GM19193 (cell line): ENCODE results near the gene PLEKHG3.

Experiments used
- POLR2A ChIP-seq: IDR thresholded peaks from 4 replicates; pipeline ENCODE4 v1.6.1; 2011; ENCODE audit not compliant: insufficient read depth, insufficient read length; ENCODE audit errors: extremely low read depth

PLEKHG3 gene

DNA sequence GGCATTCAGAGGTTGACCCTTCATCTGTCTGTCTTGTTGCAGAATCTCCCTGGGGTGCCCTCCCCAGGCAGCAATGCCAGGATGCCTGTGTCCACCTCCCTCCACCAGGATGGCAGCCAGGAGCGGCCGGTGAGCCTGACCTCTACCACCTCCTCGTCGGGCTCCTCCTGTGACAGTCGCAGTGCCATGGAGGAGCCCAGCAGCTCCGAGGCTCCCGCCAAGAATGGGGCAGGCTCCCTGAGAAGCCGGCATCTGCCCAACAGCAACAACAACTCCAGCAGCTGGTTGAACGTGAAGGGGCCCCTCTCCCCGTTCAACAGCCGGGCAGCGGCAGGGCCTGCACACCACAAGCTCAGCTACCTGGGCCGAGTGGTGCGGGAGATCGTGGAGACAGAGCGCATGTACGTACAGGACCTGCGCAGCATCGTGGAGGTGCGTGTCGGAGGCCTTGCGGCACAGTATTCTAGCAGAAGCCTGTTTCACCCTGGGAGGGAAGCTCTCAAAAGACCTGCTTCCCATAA, 23.4 kb downstream of the PLEKHG3 start:
- TF ChIP-seq POLR2A = no peak

DNA sequence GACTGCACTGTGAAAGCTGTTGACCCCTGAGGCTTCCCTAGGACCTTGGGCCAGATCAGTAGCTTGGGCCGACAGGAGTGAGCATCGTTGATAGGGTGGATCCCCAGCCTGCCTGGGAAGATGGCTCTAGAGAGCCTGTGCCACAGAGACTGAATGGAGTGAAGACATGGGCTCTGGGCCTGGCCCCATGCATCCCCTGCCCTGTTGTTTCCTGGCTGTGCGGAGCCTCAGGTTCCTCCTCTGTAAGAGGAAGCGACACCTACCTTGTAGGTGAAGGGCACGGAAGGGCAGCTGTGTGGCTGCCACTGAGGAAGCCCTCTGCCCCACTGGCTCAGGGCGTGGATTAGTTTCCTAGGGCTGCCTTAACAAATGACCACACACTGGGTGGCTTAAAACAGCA, 23.9 kb downstream of the PLEKHG3 start:
- no peak for TF ChIP-seq POLR2A

DNA sequence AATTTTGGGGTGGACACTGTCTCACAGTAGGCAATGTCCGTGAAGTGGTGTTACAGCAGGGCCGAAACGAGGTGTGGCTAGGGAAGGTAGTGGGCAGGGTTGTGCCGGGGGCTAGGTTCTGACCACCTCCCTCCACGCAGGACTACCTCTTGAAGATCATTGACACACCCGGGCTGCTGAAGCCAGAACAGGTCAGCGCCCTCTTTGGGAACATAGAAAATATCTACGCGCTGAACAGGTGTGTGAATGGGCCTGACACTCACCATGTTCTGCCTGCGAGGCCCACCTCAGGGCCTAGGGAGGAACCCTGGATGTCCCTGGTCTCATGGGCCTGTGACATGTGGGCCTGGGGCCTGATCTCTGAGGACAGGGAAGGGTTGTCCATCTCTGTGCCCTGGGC, 24.6 kb downstream of the PLEKHG3 start:
- no peak for TF ChIP-seq POLR2A

DNA sequence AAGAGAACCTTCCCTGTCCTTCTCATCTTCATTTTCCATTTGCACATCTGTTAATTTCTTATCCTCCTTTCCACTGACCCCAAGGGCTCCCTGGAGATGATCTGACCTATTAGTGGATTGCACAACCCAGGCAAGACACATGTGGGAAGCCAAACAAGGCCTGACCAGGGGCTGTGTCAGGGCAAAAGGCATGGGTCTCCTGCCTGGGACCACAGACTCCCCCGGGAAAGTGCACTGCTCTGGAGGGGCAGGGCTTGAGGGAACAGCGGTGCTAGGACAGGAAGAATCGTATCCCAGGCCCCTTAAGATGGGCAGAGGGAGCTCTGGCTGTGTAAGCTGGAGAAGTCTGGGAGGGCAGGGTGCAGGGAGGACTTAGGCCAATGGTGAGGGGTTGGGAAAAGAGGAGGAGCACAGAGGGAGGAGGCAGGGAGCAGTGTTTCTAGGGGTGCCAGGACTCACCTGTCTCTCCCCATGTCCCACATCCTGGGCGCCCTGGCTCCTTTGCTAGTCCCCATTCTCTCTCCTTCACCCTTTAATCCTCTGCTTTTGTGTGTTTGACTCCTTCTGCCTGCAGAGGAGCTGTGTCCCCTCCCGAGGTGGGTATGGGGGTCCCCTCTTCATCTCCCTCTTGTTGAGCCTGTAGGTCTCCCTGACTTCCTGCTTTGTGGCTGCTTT, 25.3 kb downstream of the PLEKHG3 start:
- TF ChIP-seq POLR2A = no peak

DNA sequence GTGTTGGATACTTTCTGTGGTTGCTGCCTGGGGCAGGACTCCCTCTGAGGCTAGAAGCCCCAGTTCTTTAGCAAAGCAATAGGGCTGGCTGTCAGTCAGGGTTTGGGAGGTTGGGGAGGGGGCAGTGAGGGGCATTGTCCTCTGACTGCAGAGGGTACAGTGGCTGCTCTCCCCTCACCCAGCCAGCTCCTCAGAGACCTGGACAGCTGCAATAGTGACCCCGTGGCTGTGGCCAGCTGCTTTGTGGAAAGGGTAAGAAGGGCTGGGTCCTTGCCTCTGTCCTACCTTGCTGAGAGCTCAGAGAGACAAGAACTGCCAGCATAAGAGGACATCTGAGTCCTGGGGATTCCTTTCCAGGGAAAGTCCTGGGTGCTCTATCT, 25.8 kb downstream of the PLEKHG3 start:
- TF ChIP-seq POLR2A = no peak

DNA sequence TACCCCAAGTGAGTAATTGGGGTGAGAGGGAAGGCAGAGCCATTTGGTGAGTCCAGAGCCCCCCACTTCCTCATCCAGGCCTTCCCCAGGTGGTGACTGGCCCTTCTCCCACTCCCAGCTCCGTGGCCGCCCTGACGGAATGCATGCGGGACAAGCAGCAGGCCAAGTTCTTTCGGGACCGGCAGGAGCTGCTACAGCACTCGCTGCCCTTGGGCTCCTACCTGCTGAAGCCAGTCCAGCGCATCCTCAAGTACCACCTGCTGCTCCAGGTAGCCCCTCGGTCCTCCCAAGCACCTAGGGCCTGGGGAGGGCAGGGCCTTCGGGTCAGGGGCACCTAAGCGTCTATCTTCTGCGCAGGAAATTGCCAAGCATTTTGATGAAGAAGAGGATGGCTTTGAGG, 26.5 kb downstream of the PLEKHG3 start:
- TF ChIP-seq POLR2A = no peak

DNA sequence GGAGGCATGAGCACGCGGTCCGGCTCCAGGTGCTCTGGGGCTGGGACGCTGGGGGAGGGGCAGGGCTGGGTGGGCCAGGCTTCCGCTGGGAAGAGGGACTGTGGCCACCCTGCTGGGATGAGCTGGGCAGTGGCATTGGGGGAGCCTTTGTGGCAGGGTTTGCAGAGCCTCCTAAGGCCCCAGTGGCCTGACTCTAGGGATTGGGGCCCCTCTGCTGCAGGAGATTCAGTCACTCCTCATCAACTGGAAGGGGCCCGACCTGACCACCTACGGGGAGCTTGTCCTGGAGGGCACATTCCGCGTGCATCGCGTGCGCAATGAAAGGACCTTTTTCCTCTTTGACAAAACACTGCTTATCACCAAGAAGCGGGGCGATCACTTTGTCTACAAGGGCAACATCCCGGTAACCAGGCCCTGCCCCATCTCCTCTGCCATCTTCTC, 26.9 kb downstream of the PLEKHG3 start:
- TF ChIP-seq POLR2A = no peak

DNA sequence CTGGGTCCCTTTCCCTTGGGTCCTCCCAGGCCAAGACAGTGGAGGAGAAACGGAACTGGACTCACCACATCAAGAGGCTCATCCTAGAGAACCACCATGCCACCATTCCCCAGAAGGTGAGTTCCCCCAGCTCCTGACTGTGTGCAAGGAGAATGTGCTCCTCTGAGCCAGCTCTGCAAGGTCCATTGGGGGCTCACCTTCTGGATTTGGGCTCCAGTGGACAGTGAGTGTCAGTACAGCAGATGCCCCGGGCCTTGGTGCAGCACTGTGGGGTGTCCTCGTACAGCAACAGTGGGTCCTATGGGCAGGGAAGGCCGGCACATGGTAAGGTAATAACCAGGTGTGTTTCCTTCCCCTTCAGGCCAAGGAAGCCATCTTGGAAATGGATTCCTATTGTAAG, 27.8 kb downstream of the PLEKHG3 start:
- TF ChIP-seq POLR2A = no peak

DNA sequence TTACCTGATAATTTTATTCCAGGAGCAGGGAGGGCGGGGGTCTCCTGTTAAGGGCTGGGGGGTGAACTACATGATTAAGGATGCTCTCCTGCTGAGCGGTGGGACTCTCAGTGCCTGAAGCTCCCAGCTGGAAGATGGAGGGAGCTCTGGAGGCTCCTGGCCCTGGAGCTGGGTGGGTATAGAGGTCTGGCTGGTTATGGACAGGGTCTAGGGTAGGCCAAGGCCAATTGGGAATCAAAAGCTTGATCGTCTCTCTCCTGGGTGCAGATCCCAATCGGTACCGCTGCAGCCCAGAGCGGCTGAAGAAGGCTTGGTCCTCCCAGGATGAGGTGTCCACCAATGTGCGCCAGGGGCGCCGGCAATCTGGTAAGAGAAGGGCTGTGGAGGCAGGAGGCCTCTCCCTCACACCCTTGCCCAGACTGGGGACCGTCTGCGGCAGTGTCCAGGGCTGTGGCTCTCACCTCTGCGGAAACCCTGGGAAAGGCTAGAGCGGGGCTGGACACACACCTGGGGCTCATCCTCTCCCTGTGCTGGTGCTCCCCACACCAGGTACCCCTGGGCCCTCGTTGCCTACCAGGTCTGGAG, 28.4 kb downstream of the PLEKHG3 start:
- TF ChIP-seq POLR2A = no peak

DNA sequence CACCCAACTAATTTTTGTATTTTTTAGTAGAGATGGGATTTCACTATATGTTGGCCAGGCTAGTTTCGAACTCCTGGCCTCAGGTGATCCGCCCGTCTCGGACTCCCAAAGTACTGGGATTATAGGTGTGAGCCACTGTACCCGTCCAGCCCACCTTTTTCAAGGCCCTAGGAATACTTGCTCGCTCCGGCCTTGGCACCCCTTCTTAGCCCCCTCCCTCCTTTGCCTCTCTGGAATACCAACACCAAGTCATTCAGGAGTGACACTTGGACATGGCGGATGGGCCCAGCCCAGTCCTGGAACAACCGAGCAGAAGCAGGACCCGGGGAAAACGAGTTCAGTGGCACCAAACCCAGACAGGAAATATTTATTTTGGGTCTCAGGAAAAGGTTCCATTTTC, 29.1 kb downstream of the PLEKHG3 start:
- no peak for TF ChIP-seq POLR2A

DNA sequence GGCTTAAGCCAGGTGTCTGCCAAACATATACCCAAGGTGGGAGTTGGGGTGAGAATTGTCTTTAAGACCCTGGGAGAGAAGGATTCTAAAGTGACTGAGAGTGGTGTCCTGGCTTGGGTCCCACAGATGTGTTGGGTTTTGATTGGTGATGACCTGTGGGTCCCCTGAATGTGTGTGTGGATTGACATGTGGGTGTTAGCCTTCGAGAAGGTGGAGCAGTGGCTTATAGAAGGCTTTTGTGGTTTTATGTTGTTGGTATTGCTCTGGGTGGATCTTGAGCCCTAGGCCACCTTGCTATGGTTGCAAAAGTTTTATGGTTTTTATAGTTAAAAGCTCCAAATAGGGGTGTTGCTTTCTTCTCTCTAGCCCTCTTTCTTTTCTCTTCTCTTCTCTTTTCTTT, 29.7 kb downstream of the PLEKHG3 start:
- no peak for TF ChIP-seq POLR2A

DNA sequence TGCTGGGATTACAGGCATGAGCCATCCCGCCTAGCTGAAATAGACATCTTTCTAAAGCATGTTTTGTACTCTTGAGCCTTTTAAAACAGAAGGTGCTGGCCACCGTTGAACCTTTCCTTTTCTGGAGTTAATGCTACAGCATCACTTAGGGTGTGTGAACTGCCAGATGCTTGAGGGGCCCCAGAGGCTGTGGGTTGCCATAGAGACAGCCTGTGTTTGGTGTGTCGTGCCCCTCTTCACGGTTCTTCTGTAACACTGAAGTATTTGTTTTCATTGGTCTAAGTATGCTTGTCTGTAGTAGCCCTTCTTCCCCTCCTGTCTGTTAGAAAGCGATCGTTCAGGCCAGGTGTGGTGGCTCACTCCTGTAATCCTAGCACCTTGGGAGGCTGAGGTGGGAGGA, 30.8 kb downstream of the PLEKHG3 start:
- no peak for TF ChIP-seq POLR2A

DNA sequence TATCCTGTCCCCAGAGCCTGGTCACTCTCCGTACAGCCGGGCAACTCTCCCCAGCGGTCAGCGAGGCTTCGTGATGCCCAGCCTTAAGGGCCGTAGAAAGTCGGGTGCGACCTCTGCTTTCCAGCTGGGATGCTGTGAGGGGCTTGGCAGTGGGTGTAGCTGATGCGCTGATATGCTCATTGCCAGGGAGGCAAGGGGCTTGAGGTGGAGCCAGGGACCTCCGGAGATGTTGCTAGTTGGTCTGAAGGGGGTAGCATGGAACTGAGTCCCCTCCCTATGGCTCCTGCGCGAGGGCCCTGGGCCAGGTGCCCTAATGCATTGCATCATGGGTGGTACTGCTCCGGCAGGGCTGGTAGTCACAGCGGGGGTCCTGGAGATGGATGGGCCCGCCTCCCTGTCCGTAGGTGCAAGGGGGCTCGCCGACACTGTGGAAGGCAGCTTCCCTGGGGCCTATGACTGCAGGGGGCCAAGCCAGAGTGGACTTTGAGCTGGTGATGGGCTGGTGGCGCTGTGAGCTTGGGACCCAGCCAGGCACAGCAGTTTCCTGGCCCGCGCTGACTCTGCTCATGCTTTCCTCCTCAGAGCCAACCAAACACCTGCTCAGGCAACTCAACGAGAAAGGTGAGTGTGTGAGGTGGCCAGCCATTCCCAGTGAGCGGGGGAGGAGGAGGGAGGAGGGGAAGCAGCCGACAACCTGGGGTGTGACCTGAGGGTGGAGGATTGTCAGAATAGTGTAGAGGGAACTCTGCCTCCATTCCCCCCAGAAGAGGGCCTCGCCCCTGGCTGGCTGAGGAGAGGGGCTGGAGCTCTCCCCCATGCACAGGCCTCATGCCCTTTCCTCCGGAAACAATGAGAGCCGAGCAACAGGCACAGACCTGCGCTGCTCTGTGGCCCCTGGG, 32.3 kb downstream of the PLEKHG3 start:
- TF ChIP-seq POLR2A = no peak

DNA sequence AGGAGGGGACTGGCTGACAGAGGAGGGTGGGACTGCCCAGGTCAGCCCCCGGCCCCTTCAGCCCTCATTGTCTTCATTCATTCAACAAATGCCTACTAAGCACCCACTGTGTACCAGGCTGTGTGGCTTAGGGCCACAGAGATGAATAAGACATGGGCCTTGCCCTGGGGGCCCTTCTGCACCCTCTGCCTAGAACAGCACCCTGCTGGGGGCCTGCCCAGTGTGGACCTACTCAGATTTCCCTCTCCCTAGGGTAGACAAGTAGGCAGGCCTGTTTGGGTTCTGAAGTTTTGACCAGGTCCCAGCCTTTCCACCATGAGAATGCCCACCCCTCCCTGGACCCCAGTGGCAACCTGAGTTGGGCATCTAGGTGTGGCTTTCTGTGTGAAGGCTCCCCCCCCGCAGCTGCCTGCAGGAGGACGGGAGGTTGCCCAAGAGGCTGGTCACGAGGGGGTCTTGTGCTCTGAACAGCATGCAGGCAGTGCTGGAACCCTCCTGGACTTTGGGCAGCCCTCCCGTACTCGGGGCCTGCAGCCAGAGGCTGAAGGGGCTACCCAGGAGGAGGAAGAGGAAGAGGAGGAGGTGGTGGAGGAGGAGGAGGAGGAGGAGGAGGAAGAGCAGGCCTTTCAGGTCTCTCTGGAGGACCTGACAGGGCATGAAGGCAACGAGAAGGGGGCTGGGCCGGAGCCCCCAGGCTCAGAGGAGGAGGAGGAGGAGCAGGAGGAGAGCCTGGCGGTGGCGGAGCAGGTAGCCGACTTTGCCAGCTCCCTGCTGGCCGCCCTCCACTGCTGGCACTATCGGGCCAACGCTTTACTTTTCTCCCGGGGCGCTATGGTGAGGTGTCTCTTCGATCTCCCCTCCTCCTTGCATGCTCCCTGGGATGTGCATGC, 33.4 kb downstream of the PLEKHG3 start:
- no peak for TF ChIP-seq POLR2A

DNA sequence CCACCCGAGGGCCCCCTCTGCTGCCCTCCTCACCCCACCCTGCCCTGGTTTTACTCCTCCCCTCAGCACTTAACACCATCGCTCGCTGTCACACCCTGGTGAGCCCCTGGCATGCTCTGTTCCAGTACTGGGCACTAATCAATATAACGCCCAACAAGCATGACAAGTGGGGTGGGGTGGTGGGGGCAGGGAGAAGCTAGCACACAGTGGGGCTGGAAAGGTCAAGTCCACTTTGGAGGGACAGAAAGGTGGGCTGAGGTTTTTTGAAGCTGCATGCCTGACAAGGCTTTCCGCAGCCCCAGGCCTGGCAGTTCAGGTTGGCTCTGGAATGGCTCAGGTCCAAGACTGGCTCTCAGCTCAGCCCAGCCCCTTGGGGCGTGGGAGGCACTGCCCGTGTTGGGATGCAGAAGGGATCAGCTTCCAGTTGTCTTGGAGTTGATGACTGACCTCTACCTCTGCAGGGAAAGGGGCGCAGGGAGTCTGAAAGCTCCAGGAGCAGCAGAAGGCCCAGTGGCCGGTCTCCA, 34.1 kb downstream of the PLEKHG3 start:
- no peak for TF ChIP-seq POLR2A

DNA sequence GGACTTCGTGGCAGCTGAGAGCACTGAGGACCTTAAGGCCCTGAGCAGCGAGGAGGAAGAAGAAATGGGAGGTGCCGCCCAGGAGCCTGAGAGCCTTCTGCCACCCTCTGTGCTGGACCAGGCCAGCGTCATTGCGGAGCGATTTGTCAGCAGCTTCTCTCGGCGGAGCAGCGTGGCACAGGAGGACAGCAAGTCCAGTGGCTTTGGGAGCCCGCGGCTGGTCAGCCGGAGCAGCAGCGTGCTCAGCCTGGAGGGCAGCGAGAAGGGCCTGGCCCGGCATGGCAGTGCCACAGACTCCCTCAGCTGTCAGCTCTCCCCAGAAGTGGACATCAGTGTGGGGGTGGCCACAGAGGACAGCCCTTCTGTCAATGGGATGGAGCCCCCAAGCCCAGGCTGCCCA, 37.0 kb downstream of the PLEKHG3 start:
- no peak for TF ChIP-seq POLR2A
